HG03108 (cell line): Measurements from ENCODE around the gene ZBTB7C.

Source experiments
- ATAC-seq: cut with Tn5 transposase; IDR thresholded peaks from one replicate; pipeline ENCODE4 v1.9.1; 2021; ENCODE audit warnings: moderate library complexity; ENCODE audit not compliant: unreplicated experiment

The ZBTB7C gene

DNA sequence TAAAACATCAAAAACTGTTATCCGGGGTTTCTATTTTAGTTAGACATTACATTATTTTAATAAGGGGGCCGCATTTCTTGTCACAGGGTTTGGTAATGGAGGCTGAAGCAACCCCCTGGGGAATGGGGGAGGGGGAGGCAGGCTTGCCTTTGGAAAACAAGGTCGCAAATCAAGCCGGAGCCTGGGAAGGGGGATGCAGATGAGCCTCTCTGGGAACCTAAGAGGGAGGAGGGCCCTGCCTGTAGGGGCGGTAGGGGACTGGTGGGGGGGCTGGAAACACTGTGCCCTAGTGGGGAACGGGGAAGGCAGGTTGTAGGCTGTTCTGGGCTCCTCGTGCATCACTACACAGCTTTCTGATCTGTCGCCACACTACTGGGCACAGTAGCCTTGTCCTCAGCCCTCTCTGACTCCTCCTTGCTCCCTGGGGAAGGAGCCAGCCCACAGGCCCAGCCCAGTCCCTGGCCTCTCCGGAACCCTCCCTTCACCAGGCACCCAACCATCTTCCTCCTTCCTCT is 308.5 kb downstream of the ZBTB7C start:
- no peak for ATAC-seq

DNA sequence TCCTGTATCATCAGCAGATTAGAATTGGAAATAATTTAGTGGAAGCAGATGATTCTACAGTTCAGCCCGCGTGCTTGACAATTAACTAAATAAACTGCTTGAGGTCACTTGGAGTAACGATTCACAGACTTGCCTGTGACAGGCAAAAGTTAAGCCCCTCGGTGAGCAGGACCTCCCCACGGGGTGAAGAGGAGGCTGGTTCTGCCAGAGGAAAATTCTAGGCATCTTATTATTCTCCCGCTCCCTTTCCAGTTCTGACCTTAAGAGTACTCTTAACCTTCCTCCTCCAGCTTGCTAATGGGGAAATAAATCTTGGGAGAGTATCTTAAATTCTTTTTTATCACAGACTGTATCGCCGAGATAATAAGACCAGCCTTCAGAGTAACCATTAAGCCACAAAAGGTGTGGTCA is 309.0 kb downstream of the ZBTB7C start:
- ATAC-seq = no peak

DNA sequence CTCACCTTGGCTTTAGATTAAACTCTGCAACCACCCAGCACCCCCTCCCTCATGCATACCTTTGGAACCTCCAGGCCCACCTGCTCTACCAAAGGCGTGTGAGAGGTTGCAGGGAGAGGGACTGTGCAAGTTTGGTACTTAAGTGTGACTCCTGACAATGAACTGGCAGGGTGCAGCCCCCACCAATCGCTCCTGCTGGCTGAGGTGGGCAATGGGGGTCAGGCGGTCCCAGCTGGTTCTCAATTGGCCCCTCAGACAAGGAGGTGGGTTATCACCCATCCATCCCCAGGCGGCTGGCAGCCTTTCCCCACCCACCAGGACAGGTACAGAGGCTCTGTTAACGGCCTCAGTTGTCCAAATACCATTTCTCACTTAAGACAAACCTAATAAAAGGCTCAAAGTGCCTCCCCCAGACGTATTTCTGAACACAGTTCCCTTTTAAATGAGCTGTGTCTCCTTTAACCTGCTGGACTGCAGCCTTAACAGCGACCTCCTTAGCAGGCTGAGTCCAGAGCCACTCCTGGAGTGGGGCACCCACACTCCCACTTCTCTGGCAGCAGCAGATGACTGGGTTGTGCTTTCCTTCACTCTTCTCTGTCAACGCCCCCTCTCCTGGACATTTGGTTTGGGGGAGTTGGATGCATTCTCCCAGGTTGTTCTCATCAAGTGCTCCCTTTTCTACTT is 309.6 kb downstream of the ZBTB7C start:
- no peak for ATAC-seq

DNA sequence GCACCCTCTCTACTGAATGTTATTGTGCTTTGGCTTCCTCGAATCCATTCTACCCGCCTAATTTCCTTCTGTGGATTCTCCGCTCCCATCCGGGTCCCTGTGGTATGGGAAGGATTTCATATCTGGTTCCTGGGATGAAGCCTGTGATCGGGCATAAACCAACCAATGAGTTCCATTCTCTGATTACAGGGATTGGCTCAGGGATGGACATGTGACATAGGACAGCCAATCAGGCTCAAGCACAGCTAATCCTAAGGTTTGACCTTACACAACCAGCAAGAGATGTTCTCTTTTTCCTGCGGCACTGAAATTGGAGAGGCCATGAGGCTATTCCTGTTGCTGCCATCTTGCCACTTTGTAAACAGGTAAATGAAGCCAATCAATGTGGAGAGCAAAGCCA is 310.6 kb downstream of the ZBTB7C start:
- ATAC-seq = no peak

DNA sequence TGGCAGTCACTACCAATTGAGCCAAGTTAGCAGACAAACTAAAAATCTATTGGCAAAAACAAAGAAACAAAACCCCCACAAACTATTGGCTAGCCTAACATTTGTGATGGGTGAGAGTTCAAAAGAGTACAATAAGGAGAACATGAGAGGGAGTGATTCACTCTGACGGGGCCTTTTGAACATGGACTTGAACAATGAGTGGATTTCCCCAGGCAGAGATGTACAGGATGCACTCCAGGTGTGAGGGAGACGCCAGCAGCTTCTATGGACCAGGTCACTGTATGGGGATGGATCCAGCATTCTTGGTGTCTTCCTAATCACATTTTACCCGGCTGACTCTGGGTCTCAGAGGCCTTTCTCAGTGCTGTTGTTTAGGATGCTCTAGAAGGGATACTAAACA is 311.2 kb downstream of the ZBTB7C start:
- ATAC-seq = no peak

DNA sequence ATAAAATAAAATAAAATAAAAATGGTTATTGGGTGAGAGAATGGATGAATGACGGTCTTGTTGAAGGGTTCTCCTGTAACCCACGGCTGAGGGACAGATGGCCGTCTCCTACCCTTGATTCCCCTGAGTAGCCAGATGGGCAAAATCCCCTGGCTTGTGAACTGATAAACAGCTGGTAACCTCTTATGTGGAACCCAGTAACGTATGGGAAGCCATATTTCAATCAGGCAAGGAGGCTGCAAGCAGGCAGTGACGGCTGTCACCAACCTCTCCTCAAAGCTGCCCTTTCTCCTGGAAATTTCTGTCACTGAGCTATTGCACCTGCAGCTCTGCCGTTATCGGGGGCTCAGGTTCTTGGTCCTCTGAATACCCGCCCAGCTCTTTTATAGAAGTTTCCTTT is 313.5 kb downstream of the ZBTB7C start:
- no peak for ATAC-seq

DNA sequence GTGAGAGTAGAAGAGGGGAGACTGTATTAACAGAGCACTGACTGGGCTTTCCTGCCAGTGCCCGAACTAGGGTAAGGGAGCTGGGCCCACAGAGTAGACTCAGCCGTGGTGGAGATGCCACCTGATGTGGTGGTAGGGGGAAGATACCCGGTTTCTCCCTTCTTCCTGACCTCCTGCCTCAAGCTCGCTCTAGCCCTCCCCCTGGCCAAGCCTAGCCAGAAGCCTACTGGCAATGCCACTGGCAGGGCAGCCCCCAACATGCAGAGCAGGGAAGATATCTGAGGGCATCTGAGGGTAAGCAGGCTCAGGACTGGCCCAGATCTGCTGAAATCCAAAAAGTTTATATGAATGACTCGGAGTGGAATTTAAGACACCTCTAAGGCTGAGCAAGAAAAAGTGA is 316.1 kb downstream of the ZBTB7C start:
- ATAC-seq = no peak

DNA sequence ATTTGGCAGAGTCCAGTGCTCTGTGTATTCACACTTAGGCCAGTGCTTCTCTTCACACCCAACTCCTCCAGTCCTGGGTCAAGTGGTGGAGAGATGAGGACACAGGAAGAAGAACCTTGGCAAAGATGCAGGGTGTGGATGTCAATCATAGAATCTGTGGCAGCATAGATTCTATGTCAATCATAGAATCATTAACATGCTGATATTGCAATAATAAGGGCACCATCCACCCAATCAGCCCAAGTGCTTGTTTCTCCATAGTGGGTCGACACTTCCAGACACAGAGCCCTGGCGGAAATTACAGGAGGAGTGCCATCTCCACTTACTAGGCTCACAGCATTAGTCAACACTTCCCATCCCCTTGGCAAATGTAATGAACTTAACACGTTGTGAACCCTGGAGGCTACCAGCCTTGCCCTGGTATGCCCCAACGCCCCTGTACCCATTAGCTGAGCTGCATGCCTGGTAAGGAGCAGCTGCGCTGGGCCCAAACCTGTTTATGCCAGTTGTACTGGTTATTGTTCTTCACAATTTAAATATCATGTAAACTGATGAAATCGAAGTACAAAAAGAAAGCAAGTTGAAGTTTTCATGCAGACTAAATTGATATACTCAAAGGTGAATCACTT is 317.2 kb downstream of the ZBTB7C start:
- ATAC-seq = no peak

DNA sequence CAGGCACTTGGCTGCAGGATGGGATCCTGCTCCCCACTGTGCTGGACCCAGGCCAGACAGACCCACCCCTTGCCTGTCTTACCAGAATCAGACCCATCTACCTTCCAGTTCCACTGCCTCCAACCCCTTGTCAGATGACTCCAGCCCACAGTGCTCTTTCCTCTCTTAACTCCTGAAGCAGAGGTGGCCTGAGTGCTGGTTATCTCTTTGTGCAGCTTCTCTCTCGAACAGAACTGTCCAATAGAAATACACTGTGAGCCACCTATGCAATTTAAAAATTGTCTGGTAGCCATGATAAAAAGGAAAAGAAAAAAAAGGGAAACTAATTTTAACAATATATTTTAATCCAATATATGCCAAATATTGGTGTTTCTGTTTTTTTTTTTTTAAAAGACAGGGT is 318.5 kb downstream of the ZBTB7C start:
- no peak for ATAC-seq

DNA sequence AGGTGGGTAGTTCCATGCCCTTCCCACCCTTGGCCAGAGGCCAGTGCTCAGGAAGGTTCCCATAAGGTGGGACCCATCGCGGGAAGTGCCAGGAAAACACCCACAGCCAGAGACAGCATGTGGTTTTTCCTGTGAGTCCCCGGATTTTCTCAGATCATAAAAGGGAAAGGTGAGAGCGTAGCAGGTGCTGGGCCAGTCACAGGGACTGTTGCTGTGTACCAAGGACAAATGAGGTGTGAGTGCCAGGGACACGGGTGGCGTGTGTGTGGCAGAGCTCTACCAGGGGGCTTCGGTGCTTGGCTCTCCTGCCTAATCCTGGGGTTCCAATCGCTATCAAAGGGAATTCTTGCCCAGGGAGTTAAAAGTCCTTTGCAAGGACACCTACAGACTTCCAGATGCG is 319.2 kb downstream of the ZBTB7C start:
- ATAC-seq = no peak

DNA sequence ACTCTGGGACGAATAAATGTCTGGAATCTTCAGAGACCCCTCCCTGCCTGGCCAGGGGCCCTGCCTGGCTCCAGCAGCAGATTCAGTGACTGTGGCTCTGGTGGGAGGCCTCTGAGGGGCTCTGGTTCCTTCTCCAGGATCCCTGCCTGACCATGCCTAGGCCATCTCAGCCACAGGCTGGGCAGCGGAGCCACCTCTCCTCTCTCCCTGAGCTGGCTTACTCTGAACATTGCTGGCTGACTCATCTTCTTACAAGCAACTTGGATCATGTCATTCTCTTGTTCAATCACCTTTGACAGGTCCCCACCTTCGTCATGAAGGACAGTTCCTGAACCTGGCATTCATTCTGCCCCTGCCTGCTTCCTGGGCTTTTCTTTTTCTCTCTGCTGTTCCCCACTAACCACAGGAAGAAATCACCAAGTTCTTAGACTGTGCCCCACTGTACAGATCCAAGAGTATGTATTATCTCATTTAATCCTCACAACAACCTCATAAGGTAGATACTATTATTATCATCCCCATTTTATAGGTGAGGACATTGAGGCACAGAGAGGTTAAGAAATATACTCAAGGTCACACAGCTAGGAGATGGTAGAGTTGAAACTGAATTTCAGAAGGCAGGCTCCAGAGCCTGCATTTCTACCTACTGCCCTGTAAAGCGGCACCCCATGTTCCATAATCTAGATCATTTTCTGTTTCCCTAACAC is 323.2 kb downstream of the ZBTB7C start:
- no peak for ATAC-seq

DNA sequence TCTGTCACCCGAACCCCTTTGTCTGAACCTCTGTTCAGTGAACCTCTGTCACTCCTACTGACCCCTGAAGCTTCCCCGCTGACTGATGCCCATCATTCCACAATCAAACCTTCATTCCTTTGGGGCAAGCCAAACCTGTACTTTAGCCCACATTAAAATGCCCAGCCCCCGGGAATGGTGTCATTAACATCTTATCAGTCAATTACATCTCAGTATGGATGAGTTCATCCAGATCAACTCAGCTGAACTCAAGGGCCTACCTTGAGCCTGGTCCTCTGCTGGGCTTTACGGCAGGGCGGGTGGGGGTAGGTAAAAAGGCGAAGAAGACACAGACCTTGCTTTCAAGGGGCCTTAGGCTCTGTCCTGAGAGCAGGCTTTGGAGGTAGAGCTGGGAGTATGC is 324.3 kb downstream of the ZBTB7C start:
- ATAC-seq = no peak

DNA sequence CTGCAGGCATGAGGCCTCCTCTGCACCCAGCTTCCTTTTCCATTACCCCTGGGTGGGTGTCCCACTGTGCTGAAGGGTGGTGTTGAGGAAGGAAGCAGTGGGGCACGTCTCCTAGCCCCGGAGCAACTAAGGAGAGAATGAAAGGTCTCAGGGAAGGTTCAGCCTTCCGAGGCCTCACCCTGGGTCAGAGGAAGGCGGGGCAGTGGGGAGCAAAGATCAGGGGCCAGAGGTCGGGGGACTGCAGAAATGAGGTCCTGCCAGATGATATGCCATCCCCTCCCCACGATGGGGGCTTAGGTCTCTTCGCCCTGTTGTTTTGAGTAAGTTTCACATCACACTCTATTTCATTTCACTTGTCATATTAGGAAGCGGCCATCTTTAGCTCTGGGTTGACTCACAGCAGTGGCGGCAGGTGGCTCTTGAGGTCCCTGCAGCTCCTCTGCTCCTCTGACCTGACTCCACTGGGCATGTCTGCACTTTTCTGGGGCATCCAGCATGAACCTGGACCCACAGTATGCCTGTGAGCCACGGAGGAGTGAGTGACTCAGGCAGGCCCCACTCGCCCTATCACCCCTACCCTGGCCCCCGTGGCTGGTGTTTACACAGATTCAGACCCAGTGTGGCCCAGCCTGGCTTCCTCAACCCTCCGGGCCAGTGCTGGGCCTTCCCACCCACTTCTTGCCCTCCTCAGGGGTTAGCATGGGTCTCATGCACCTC is 325.0 kb downstream of the ZBTB7C start:
- no peak for ATAC-seq

DNA sequence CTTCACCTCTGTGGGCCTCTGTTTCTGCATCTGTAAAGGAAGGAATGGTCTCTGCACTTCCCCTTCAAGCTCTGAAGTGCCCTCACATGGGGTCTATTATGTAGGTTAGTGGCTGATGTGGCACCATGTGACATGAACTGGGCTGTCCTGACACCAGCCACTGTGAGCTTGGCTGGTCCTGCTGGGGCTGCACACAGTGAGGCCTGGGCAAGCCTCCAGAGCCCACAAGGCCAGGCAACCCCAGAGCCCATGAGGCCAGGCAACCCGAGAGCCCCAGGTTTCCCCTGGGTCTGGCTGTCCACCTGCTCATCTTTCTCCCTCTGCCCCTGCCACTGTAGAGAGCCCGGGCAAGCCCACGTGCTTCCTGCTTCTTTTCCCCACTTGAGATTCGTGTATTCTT is 328.6 kb downstream of the ZBTB7C start:
- no peak for ATAC-seq

DNA sequence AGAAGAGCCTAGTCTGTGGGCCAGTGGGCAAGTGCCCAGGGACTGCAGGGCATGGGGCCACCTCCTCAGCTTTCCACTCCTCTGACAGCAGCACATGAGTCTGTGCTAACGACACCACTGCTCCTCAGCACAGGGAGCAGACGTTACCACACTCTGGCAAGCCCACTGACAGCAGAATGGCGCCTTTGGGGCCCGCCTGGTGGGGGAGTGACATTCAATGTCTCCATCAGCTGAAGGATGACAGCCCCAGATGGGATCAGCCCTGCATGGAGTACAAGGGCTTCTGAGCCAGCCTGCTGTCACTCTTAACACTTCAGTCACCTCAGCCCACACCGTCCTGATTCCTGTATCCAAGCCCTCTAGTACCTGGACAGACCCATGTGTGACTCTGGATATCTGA is 329.3 kb downstream of the ZBTB7C start:
- ATAC-seq = no peak

DNA sequence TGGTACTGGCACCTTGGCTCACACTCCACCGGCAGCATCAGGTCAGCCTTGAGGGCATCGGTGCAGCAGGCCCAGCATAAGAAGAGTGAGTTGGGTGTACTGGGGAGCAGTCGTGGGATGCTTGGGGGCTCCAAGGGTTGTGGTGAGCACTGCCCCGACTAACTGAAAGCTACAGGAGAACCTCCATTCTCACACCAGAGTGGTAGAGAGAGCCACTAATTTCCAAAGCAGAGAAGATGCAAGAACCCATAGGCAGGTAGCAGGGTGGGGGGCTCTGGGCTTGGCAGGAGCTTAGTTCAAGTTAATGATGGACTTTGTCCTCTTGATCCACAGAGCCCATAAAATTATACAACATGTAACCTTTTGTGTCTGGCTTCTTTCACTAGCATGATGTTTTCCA is 330.7 kb downstream of the ZBTB7C start:
- no peak for ATAC-seq

DNA sequence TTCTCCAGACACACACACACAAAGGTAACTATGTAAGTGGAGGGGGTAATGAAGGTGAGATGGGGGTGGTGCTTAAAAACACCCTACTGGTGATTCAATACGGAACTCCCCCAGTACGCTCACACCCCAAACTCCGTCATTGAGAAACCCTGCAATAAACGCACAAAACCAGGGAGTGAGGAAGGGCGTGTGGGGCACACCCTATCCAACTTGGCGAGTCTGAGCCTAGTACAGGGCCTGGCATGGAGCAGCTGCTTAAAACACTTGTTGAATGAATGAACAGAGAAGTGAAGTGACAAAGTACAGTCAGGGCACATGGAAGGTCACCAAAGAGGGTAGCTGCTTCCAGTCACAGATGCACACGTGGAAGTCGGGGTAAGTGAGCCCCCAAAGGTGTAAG is 331.9 kb downstream of the ZBTB7C start:
- no peak for ATAC-seq

DNA sequence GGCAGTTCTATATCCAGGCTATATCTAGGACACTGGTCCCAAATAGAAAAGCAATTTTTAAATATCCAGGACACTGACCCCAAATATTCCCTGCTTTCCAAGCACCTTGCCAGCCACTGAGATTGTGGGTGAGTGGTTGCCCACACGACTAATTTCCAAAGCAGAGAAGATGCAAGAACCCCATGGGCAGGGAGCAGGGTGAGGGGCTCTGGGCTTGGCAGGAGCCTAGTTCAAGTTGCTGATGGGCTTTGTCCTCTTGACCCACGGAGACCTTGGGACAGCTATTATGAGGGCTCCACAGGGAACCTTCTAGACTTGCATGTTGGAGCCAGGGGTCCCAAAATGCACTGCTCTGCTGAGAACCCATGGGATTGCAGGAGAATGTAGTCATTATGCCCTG is 332.7 kb downstream of the ZBTB7C start:
- ATAC-seq = no peak

DNA sequence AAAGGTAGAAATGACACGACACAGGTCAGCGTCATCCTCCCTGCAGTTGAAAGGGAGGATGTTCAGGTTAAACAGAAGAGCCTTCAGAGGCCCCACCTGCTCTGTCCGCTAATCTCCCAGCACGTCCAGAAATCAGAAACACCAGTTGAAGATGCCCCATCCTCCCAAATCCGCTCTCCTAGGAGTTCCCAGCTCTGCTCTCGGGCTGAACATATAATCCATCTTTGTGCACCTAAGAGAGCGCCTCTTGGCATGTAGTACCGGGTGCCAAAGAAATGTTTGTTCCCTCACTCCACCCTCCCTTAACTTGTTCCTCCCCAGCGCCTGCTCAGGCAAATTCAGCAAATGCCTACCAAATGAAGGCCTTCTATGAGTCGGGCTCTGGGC is 333.5 kb downstream of the ZBTB7C start:
- no peak for ATAC-seq

DNA sequence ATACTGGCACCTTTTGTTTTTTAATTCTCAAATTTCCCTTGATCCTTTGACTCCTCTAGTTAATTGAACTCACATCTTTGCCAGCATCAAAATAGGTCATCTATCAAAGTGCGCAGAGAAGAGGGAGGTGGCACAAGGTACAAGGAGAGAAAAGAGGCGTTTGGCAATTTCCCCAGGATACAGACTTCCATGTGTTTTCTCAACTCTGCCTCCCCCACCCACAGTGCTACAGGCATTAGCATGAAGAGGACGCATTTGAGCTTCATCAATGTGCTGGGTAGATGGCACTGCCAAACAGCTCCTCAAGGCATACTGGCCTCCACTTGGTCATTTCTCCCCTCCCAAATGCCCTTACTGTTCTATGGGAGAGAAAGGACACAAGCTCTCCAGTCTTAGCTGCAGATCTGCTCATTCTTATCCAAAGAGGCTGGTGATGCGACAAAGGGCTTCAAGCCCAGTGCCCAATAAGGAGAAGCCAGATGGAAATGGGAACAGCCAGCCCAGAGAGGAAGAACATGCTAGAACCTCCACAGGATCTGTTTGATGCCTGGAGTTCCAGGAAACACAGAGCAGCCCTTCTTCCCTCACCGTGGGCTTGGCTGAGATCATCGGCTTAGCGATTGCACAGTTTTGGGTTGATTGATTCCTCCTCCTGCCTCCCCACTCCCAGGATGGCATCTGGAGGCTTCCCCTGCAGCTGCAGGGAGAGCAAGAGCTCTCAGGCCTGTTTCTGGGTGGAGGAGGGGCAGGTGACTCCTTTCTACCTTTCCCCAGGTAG is 334.1 kb downstream of the ZBTB7C start:
- no peak for ATAC-seq
